ENCODE results near the gene GGCT. TPM values are rescaled to one million over a fixed set of nuclear protein-coding genes. Genes with fewer than 3 reads are reported as not detected.
"Not testable (repeated sequence)": the region's sequence is repeated elsewhere in the genome, so short reads cannot be mapped to it uniquely, and the experiment has no call there.

GGCT gene
- total and polyA plus RNA-seq, 2 donors = 43.4 to 85.4 TPM

DNA sequence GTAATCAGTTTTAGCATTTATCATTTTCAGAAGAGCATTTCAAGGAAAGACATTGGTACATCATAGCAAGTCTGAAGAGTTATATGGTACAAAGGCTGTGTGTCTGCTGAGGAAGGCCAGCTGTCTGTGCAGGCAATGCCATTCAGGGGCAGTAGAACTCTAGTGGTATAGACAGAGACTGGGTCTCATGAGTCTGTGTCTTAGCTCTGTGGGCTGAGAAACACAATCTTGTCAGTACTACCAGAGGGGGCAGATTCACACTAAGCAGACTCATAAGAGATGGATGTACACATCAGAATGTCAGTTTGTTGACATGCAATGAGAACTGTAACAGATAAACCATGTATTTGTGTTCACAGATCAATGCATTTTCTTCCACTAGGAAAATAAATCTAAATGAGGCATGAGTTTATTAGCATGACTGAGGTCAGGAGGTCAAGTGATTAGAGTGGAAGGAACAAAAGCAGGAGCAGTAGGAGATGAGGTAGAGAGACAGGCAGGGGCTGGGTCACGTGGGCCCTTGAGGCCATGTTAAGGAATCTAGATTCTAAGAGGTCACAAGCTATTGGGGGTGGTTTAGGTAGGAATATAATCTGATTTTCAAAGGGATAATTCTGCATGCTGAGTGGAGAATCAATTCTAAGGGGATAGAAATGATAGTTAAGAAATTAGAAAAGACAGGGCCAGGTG, 7.5 kb upstream of the GGCT start:
- Histone ChIP-seq H3K27me3 (ENCODE audit: control insufficient read depth in 2 of 2, insufficient read depth in 1 of 2, low read length in 1 of 2) (no peaks in the 10 kb centered on the region), H3K9me3 (ENCODE audit: control insufficient read depth in 2 of 2, insufficient read depth in 1 of 2, low read length in 1 of 2) (peaks cover 0 to 3% of the 10 kb centered on the region in 2 donors), H3K36me3 (ENCODE audit: control insufficient read depth in 2 of 2, insufficient read depth in 2 of 2, low read length in 1 of 2) (no peaks in the 10 kb centered on the region), H3K27ac (ENCODE audit: low read depth in 1 of 2, low read length in 1 of 2) (no peak overlapping the region), H3K4me3 (ENCODE audit: low read length in 2 of 2) (no peak overlapping the region), H3K4me1 (ENCODE audit: control insufficient read depth in 2 of 2, insufficient read depth in 2 of 2, low read length in 2 of 2) (no peaks in the 10 kb centered on the region)
- WGBS = 96% methylated on average over 1 of the region's 1 CpG
- DNase-seq (ENCODE audit: low read depth in 6 of 9, low spot score in 9 of 9) = no peak

DNA sequence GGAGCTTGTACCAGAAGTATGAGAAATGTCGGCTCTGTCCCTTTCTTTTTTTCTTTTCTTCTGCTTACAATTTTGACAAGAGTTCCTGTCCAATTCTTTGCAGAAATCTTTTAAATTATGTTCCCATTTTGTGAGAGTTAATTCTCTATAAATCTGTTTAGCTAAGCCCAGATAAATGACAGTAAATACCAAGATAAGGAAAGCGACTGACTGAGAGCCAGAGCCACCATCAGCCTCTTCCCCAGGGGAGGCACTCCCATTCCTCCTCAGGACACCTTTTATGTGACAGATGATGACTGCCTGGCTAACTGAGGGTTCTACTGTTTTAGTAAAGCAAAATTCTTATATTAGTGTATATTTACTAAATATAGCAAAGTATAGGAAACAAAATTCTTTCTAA, 6.9 kb upstream of the GGCT start:
- no peaks in the 10 kb centered on the region for H3K4me1 ChIP-seq (ENCODE audit: control insufficient read depth in 2 of 2, insufficient read depth in 2 of 2, low read length in 2 of 2)
- H3K27ac ChIP-seq (ENCODE audit: low read depth in 1 of 2, low read length in 1 of 2) = no peak overlapping the region
- no peak for DNase-seq (ENCODE audit: low read depth in 6 of 9, low spot score in 9 of 9)
- 98% methylated on average over 2 of the region's 2 CpGs for WGBS
- no peaks in the 10 kb centered on the region for H3K36me3 ChIP-seq (ENCODE audit: control insufficient read depth in 2 of 2, insufficient read depth in 2 of 2, low read length in 1 of 2)
- H3K9me3 ChIP-seq (ENCODE audit: control insufficient read depth in 2 of 2, insufficient read depth in 1 of 2, low read length in 1 of 2) = peaks cover 0 to 6% of the 10 kb centered on the region in 2 donors
- H3K27me3 ChIP-seq (ENCODE audit: control insufficient read depth in 2 of 2, insufficient read depth in 1 of 2, low read length in 1 of 2) = no peaks in the 10 kb centered on the region
- H3K4me3 ChIP-seq (ENCODE audit: low read length in 2 of 2) = no peak overlapping the region

DNA sequence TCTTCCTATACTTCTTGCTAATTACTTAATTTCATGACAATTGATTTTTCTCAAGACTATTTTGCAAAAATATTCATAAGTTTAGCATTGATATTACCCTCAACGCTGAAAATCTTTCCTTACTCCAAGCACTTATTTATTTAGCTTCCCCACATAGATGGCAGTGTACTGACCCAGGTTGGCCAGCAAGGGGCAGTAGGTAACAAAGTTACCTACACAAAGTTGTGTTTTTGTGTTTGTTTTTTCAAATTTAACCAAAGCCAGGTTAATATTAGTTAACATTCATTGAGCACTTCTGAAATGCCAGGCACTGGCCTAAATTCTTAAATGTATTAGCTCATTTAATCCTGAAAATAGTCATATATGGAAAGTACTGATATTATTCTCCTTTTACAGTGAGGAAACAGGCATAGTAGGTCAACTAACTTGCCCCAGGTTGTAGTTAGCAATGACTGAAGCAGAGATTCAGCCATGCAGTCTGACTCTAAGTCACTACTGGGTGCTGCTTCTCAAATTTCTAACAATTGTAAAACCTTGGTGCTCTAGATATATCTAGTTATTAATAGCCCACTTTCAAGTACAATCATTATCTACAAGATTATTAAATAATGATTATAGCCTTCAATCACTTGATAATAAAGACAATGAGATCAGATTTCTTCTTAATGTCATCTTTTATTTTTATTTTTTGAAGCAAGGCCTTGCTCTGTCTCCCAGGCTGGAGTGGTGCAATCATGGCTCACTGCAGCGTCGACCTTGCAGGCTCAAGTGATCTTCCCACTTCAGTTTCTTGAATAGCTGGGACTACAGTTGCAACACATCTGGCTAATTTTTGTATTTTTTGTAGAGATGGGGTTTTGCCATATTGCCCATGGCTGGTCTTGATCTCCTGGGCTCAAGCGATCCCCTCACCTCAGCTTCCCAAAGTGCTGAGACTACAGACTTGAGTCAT, 5.8 kb upstream of the GGCT start:
- H3K36me3 ChIP-seq (ENCODE audit: control insufficient read depth in 2 of 2, insufficient read depth in 2 of 2, low read length in 1 of 2) = no peaks in the 10 kb centered on the region
- no peak overlapping the region for H3K4me3 ChIP-seq (ENCODE audit: low read length in 2 of 2)
- H3K9me3 ChIP-seq (ENCODE audit: control insufficient read depth in 2 of 2, insufficient read depth in 1 of 2, low read length in 1 of 2) = peaks cover 0 to 6% of the 10 kb centered on the region in 2 donors
- WGBS = 79% methylated on average over 4 of the region's 4 CpGs
- no peaks in the 10 kb centered on the region for H3K27me3 ChIP-seq (ENCODE audit: control insufficient read depth in 2 of 2, insufficient read depth in 1 of 2, low read length in 1 of 2)
- DNase-seq (ENCODE audit: low read depth in 6 of 9, low spot score in 9 of 9) = peak in 5 of 9 donors; percentile 9 to 42 (median 18)
- no peak overlapping the region for H3K27ac ChIP-seq (ENCODE audit: low read depth in 1 of 2, low read length in 1 of 2)
- H3K4me1 ChIP-seq (ENCODE audit: control insufficient read depth in 2 of 2, insufficient read depth in 2 of 2, low read length in 2 of 2) = no peaks in the 10 kb centered on the region

DNA sequence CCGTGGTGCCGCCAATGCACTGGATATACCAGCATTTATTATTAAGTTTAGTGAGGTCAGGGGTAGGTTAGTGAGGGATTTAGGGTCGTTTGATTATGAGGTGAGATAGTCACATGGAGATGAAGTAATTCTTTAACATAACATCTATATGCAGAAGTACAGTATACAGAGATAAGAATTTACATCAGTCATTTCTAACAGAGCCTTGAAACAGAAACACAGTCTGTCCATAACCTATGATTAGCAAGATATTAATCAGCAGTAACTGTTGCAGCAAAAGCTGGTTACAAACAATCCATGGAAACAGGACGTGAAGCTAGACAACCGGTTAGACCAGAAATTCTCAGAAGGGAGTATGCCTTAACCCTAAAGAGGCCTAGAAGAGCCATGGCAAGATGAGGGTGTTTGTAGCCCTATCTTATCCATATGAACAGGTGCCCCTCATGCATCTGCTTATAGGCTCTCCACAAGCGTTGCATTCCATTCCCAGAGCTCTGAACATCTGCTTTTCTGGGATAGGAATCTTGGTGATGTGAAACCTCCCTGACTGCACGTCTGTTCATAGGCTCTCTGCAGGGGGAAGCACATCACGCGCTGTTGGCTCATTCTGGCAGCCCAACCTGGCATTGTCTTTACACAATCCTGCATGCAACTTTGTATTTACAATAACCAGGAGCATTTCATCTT, 4.7 kb upstream of the GGCT start:
- H3K36me3 ChIP-seq (ENCODE audit: control insufficient read depth in 2 of 2, insufficient read depth in 2 of 2, low read length in 1 of 2); H3K27ac ChIP-seq (ENCODE audit: low read depth in 1 of 2, low read length in 1 of 2); H3K4me1 ChIP-seq (ENCODE audit: control insufficient read depth in 2 of 2, insufficient read depth in 2 of 2, low read length in 2 of 2); DNase-seq (ENCODE audit: low read depth in 6 of 9, low spot score in 9 of 9); H3K4me3 ChIP-seq (ENCODE audit: low read length in 2 of 2); H3K27me3 ChIP-seq (ENCODE audit: control insufficient read depth in 2 of 2, insufficient read depth in 1 of 2, low read length in 1 of 2): not testable (repeated sequence)
- WGBS = 88% methylated on average over 9 of the region's 9 CpGs
- peaks cover 0 to 10% of the 10 kb centered on the region in 2 donors for H3K9me3 ChIP-seq (ENCODE audit: control insufficient read depth in 2 of 2, insufficient read depth in 1 of 2, low read length in 1 of 2)

DNA sequence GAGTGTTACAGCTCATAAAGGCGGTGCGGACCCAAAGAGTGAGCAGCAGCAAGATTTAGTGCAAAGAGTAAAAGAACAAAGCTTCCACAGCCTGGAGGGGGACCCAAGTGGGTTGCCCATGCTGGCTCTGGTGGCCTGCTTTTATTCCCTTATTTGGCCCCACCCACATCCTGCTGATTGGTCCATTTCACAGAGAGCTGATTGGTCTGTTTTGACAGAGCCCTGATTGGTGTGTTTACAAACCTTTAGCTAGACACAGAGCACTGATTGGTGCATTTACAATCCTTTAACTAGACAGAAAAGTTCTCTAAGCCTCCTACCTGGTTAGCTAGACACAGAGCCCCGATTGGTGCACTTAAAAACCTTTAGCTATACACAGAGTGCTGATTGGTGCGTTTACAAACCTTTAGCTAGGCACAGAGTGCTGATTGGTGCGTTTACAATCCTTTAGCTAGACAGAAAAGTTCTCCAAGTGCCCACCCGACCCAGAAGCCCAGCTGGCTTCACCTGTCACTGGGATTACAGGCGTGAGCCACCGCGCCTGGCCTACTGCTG, 2.8 kb upstream of the GGCT start:
- not testable (repeated sequence) for H3K4me3 ChIP-seq (ENCODE audit: low read length in 2 of 2); DNase-seq (ENCODE audit: low read depth in 6 of 9, low spot score in 9 of 9); H3K27me3 ChIP-seq (ENCODE audit: control insufficient read depth in 2 of 2, insufficient read depth in 1 of 2, low read length in 1 of 2); H3K27ac ChIP-seq (ENCODE audit: low read depth in 1 of 2, low read length in 1 of 2); H3K36me3 ChIP-seq (ENCODE audit: control insufficient read depth in 2 of 2, insufficient read depth in 2 of 2, low read length in 1 of 2)
- Histone ChIP-seq H3K9me3 (ENCODE audit: control insufficient read depth in 2 of 2, insufficient read depth in 1 of 2, low read length in 1 of 2) (peaks cover 0 to 10% of the 10 kb centered on the region in 2 donors), H3K4me1 (ENCODE audit: control insufficient read depth in 2 of 2, insufficient read depth in 2 of 2, low read length in 2 of 2) (peaks cover 11 to 17% of the 10 kb centered on the region in 2 donors)
- whole genome bisulfite sequencing = 96% methylated on average over 9 of the region's 9 CpGs

GRCh38 chr7:30505174-30505697, 607 bp upstream of the GGCT start:
- H3K4me1 ChIP-seq (ENCODE audit: control insufficient read depth in 2 of 2, insufficient read depth in 2 of 2, low read length in 2 of 2) = peaks cover 11 to 17% of the 10 kb centered on the region in 2 donors
- H3K4me3 ChIP-seq (ENCODE audit: low read length in 2 of 2) = peak overlapping the region; percentile 71 to 99
- H3K9me3 ChIP-seq (ENCODE audit: control insufficient read depth in 2 of 2, insufficient read depth in 1 of 2, low read length in 1 of 2) = peaks cover 0 to 10% of the 10 kb centered on the region in 2 donors
- 17% methylated on average over 19 of the region's 19 CpGs for WGBS
- H3K36me3 ChIP-seq (ENCODE audit: control insufficient read depth in 2 of 2, insufficient read depth in 2 of 2, low read length in 1 of 2) = no peaks in the 10 kb centered on the region
- H3K27ac ChIP-seq (ENCODE audit: low read depth in 1 of 2, low read length in 1 of 2) = peak overlapping the region; percentile 28 to 64
- H3K27me3 ChIP-seq (ENCODE audit: control insufficient read depth in 2 of 2, insufficient read depth in 1 of 2, low read length in 1 of 2) = no peaks in the 10 kb centered on the region
- no peak for DNase-seq (ENCODE audit: low read depth in 6 of 9, low spot score in 9 of 9)

GRCh38 chr7:30503274-30504212, 1.1 kb downstream of the GGCT start:
- WGBS = 66% methylated on average over 15 of the region's 15 CpGs
- H3K4me1 ChIP-seq (ENCODE audit: control insufficient read depth in 2 of 2, insufficient read depth in 2 of 2, low read length in 2 of 2) = peaks cover 11 to 17% of the 10 kb centered on the region in 2 donors
- peak overlapping the region; percentile 71 to 99 for H3K4me3 ChIP-seq (ENCODE audit: low read length in 2 of 2)
- no peaks in the 10 kb centered on the region for H3K27me3 ChIP-seq (ENCODE audit: control insufficient read depth in 2 of 2, insufficient read depth in 1 of 2, low read length in 1 of 2)
- peaks cover 0 to 10% of the 10 kb centered on the region in 2 donors for H3K9me3 ChIP-seq (ENCODE audit: control insufficient read depth in 2 of 2, insufficient read depth in 1 of 2, low read length in 1 of 2)
- H3K27ac ChIP-seq (ENCODE audit: low read depth in 1 of 2, low read length in 1 of 2) = no peak overlapping the region
- peaks cover 0 to 4% of the 10 kb centered on the region in 2 donors for H3K36me3 ChIP-seq (ENCODE audit: control insufficient read depth in 2 of 2, insufficient read depth in 2 of 2, low read length in 1 of 2)
- no peak for DNase-seq (ENCODE audit: low read depth in 6 of 9, low spot score in 9 of 9)
